ENCODE measurements around the gene EML4.

GRCh38 chr2:42202634-42203008 is 33.5 kb downstream of the EML4 start:
- no peak for TF ChIP-seq CTCF (IDR thresholded peaks at IDR 0.05)
- TF ChIP-seq POLR2A (IDR thresholded peaks at IDR 0.05) = no peak

Measured in heart left ventricle (tissue), 13 donors.